C4-2B (cell line): Measurements from ENCODE around the gene TMEM106C.
A peak's percentile ranks its signal among the peaks of the same experiment; 100 is the strongest.

Experiments used
- H3K27ac ChIP-seq: fragments of 450-650 bp; 2 replicates; pipeline ENCODE4 v1.5.1; 2017
- ZFX ChIP-seq: fragments of 450-650 bp; IDR thresholded peaks from 2 replicates; pipeline ENCODE4 v1.6.1; 2017
- TF ChIP-seq, protein P1 (sequence below): fragments of 450-650 bp; conservative IDR thresholded peaks from 2 replicates; pipeline ENCODE4 v1.5.1; 2017; ENCODE audit warnings: mild to moderate bottlenecking

Gene TMEM106C

DNA sequence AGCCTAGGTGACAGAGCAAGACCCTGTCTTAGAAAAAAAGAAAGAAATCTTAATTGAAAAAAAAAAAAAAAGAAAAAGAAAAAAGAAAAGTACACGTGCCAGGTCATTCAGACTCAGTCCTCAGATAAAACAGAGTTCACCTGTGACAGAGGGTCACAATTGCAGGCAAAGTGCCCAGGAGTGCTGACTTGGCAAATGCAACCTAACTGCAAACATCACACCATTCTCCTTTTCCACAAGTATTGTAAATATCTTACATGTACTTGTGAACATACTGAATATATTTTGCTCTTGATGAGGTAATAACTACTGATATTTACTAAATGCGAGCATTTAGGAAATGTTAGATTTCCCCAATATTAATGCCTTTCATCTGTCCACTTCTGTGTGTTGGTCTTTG, 49.9 kb downstream of the TMEM106C start:
- no peak for TF ChIP-seq ZFX
- TF ChIP-seq, protein P1, sequence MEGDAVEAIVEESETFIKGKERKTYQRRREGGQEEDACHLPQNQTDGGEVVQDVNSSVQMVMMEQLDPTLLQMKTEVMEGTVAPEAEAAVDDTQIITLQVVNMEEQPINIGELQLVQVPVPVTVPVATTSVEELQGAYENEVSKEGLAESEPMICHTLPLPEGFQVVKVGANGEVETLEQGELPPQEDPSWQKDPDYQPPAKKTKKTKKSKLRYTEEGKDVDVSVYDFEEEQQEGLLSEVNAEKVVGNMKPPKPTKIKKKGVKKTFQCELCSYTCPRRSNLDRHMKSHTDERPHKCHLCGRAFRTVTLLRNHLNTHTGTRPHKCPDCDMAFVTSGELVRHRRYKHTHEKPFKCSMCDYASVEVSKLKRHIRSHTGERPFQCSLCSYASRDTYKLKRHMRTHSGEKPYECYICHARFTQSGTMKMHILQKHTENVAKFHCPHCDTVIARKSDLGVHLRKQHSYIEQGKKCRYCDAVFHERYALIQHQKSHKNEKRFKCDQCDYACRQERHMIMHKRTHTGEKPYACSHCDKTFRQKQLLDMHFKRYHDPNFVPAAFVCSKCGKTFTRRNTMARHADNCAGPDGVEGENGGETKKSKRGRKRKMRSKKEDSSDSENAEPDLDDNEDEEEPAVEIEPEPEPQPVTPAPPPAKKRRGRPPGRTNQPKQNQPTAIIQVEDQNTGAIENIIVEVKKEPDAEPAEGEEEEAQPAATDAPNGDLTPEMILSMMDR: no peak
- H3K27ac ChIP-seq: peak overlapping the region; percentile 63

DNA sequence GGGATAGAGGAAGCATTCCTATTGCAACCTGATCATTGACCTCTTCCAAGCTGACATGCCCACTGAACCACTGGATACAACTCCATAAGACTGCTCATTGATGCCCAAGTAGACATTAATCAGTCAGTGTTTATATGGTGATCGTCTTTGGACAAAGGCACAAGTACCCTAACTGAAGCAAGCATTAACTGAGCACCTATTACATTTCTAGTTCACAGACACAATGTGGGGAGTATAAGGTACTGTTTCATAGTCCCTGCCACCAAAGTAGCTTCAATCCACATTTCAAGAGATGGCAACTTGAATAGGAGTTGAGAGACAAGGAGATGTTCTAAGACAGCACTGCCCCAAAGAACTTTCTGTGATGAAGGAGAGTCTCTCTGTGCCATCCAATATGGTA, 51.7 kb downstream of the TMEM106C start:
- H3K27ac ChIP-seq: peak overlapping the region; percentile 22; the same call in 1 of the 2 replicates
- TF ChIP-seq, protein P1: no peak
- TF ChIP-seq ZFX: no peak

DNA sequence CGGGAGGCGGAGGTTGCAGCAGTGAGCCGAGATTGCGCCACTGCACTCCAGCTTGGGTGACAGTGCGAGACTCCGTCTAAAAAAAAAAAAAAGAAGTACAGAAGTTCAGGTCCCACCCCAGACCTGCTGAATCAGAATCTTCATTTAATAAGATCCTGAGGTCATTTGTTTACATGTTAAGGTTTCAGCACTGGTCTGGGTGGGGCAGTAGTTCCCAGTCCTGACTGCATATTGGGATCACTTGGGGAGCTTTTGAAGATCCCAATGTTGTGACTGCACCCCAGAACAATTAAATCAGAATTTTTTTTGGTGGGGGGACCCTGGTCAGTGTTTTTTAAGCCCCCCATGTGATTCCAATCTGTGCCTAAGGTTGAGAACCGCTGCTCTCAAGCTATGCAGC, 52.6 kb downstream of the TMEM106C start:
- TF ChIP-seq, protein P1: no peak
- TF ChIP-seq ZFX: no peak
- no peak overlapping the region for H3K27ac ChIP-seq

DNA sequence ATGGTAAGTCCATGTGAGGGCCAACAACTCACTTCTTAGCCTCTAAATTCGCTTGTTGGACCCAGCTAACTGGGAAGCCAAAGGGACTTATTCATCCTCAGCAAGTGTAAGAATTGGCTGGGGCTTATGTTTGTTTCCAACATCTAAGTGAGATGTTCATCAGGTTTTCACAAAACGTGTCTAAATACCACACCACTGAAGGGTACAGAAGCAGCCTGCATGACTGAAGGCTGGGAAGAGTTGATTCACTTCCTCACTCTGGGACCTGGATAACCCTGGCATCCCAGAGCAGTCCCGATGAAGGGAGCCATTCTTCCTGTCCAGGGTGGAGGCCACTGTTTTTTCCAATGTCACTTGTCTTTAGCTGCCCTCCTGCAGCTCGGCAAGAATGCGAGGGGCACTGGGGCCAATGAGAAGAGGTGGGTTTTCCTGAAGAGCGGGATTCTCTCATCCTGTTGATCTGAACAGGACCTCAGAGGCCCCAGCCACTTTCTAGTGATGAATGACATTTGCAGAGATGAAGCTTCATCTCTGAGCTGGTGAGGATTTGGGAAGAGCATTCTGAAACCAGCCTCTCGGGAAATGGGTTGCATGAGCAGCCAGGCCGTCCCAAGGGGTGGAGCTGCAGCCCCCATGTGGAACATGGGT, 53.1 kb downstream of the TMEM106C start:
- H3K27ac ChIP-seq: no peak overlapping the region
- TF ChIP-seq, protein P1: no peak
- TF ChIP-seq ZFX: no peak

DNA sequence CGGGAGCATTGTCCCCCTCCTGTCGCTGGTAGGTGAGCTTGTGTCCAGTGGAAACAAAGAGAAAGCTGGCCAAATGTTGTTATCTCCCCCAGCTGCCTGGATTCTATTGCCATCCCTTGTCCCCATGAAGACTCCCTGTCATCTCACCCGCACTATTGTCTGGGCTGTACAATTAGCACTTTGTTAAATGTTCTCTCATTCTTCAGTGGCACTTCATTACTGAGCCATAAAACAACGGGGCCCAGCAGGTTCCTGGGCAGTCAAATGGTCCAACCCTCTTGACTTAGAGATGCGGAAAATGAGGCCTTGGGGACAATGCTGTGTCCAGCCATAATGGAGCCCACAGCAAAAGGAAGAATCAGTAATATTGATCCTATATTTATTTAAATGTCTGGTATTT, 54.1 kb downstream of the TMEM106C start:
- TF ChIP-seq ZFX: no peak
- TF ChIP-seq, protein P1: no peak

DNA sequence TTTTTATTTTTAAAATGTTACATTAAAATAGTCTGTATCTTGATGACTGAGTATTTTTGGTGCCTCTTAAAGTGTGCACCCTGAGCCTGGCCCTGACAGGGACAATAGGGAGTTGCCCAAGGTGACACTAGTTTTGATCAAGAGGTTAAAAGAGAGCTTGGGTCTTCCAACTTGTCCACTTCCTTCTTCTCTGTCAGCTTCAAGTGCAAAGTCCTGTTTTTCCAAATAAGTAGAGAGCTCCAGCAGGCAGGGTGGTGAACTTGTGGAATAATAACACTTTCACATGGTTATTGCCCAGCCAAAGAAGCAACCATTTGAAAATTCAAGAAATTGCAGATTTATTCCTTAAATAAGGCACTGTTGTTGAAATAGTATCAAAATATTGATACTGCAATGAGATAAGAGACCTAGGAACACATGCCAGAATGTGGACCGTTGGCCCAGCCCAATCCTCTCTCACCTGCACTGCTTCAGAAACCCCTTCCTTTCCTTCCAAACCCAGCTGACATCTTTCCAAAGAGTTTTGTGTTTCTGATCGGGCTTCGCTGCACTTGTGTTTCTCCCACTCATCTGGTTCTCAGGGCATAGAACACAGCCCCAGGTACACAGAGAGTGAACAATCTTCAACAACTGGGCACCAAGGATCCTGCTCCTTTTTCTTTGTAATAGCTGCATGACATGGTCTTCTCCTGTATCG, 54.7 kb downstream of the TMEM106C start:
- no peak for TF ChIP-seq ZFX
- H3K27ac ChIP-seq: no peak overlapping the region

More for the DNA sequence above, 54.1 kb downstream of the TMEM106C start:
- peak overlapping the region; percentile 2; the same call in 1 of the 2 replicates for H3K27ac ChIP-seq
